Eye (tissue), 1 donor: Measurements from ENCODE around the gene KIF1A.
"Not testable (repeated sequence)": the region's sequence is repeated elsewhere in the genome, so short reads cannot be mapped to it uniquely, and the experiment has no call there.

Experiments
- DNase-seq: peaks from one replicate; pipeline ENCODE4 v3.0.0-alpha.2; 2015

KIF1A gene

DNA sequence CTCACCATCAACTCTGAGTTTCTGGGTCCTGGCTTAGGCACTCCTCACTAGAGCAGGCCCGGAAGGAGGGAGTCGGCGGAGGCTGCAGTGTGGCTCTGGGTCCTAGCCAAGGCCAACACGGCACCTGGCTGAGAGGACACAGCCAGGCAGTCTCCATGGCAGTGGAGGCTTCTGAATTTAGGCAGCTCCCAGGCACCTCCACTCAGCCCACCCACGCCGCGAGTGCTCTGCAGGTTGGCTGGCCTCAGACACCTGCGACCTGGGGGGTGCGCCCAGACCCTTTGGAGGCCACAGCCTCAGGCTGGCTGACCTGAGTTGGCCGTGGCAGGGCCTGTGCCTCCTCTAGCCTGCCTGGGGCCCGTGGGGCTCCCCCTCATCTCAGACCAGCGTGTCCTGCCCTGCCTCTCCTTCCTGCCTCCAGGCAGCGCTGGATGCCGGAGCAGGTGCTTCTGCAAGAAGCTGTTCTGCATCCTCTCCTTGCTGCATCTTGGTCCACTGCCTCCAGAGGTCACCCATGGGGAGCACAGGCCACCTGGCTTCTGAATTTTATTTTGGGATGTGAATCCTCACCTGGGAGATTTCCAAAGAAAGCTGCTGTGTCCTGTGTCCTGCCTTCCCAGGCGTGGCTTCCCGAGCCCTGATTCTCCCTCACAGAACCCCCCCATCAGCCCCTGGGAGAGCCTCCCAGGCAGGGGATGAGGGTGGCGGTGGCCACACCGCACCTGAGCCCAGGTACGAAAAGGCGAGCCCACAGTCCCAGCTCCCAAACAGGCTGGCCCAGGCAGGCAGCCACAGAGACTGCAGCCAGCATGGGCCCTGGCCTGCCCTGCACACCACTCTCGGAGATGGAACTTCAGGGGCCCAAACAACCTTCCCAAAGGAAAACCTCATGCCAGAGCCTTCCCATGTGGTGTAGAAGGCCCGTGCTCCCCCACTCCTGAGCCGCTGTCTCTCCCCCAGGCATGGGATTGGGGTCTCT, 105.0 kb downstream of the KIF1A start:
- DNase-seq: no peak

DNA sequence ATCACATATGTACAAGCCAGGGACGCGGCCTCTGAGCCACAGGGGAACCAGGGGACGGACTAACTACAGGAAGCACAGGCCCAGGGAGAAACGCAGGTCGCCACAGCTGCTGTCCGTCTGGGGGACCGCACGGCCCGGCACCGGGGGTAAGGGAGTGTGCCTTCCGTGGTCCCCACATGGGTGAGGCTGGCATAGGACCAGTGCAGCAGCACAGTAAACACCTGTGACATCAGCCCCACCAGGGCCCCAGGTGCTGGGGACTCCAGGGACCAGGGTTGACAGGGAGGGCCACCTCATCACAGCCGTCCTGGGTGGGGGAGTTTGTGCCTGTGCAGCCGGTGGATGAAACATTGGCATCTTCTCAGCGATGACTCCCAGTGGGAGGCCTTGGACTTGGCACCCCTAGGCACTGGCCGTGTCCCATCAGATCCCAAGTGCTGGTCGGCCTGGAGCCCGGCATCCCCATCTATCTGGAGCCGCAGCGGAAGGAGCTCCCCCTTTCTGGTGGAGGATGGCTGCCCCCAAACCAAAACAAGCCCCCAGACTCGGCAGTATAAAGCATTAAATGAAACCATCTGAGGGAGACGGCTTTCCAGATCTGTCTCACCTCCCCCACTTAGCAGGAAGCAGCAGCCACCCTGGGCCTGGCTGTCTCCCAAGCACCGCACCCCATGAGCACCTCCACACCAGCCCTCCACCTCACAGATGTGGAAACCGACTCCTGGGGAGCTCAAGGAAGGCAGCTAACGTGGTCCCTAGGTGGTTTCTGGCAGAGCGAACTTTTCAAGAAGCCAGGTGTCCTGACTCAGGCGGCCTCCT, 105.9 kb downstream of the KIF1A start:
- DNase-seq: no peak

DNA sequence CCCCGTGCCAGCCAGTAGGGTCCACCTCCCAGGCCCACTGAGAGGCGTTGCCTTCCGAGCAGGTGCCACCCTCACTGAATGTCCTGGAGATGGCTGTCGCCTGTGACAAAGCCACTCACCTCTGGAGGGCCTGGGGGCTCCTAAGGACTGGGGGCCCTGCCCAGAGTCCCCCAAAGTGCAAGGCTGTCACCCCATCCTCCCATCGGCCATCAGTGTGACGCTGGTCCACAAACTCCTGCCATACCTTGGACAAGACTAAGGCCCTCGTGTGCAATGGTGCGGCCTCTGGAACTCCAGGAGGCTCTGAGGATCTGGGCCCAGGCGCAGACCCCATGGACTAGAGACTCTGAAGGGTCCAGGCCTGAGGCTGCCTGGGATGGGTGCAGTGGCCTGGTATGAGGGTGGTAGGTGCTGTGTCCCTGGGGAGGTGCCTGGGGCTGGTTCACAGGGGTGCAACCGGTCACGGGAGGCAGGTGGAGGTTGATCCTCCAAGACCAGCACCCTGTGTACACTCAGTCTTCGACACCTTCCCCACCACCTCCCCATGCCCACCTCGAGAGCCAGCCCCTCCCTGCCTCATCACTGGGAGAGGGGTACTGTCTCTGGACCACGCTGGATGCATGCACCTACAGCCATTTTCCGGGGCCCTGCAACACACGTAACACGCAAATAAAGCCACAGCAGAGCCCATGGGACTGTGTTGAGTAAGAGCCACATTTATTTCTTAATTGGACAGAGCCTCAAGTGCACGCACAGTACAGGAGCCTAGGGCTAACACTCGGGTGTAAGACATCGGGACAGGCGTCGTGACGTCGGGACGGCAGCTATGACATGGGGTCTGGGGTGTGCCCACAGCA, 106.7 kb downstream of the KIF1A start:
- DNase-seq: no peak

DNA sequence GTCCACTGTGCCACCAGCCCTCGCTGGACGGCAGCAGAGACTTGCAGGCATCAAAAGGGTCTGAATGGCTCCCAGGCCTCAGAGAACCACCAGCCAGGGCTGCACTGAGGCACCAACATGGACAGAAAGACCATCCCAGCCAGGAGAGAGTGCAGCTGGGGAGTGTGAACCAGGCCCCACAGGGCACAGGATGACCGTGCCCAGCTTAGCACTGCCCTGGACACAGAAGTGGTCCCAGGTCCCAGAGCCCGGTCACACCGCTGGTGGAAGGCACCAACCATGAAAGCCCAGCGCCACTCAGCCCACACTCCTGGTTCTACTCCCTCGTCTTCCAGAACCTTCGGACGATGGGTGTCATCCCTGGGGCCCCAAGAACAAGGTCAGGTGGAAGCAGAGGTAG, 107.9 kb downstream of the KIF1A start:
- no peak for DNase-seq

DNA sequence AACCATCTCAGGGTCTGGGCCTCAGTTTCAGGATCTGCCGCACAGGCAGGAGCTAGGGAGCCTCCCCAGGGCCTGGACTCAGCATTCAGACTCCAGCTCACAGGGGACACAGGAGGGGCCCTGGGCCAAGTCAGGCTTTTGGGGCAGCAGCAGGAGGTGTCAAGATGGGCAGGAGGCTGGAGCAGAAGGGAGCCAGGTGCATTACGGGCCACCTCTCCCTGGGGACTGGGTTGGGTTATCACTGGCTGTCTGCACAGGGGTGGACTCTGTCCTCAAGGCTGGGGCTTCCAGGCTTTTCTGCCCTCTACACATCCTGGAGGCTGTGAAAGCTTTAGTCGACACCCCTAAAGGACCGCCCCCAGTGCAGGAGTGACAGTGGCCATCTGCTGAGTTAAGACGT, 108.3 kb downstream of the KIF1A start:
- DNase-seq: no peak

DNA sequence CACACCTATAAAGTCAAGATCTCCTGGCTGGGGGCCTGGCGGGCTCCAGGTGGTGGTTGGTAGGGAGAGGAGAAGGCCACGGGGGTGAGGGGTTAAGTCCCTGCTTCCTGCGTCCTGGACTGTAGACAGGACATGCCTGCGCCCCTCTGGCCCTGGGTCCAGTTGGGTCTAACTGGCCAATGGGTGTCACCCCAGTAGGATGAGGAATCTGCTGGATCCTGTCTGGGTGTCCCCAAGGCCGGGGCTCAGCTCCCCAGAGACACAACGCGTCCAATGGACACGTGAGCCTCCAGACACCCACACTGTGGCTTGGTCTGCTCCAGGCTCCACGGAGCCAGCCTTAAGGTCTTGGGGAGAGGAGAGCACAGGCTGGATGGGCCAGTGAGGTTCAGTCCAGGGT, 108.7 kb downstream of the KIF1A start:
- DNase-seq: no peak

DNA sequence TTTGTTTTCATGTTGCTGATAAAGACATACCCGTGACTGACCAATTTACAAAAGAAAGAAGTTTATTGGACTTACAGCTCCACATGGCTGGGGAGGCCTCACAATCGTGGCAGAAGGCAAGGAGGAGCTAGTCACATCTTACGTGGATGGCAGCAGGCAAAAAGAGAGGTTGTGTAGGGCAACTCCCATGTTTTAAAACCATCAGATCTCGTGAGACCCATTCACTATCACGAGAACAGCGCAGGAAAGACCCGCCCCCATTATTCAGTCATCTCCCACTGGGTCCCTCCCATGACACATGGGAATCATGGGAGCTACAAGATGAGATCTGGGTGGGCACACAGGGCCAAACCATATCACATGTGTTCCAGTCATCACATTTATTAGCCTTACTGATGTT, 111.6 kb downstream of the KIF1A start:
- DNase-seq: no peak

DNA sequence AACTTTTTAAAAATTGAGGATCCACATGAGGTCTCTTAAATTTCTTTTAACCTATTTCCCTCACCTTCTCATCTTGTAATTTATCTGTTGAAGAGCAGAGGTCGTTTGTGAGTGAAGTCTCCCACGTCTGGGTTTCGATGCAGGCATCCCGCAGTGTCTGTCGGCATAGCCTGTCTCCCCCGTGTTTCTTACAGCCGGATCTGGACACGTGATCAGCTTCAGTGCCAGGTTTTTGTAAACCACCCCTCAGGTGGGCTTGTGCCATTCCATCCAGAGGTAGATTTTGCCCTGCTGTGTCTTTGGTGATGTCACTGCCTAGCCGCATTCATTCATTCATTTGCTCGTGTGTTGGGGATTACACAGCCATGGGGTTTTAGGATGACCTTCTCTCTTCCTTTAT, 112.2 kb downstream of the KIF1A start:
- no peak for DNase-seq

DNA sequence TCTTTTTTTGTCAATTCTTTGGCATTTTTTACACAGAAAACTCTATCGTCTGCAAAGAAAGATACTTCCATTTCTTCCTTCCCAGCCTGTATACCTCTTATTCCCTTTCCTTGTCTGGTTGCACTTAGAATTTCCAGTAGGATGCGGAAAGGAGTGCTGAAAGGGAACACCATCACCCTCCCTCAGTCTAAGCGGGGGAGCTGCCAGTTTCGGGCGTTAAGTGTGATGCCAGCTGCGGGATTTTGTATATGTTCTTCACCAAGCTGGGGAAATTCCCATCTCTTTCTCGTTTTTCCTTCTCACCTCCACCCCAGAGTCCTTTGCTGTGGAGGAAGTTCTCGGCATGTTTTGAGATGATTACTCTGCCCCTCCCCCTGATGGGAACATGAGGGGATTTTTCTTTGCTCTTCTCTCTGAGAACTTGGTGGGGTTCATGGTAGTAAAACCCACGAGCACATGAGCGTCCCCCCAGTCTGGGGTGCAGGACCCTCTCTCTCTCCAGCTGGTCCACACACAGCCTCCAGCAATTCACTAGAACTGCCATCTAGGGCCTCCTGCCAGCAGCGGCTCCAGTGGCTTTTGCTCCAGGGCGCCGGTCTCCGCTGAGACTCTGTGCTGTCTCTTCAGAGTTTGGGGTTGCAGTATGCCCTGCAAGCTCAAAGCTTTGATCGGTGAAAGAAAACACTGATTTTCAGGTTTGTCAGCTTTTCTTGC, 112.8 kb downstream of the KIF1A start:
- no peak for DNase-seq

DNA sequence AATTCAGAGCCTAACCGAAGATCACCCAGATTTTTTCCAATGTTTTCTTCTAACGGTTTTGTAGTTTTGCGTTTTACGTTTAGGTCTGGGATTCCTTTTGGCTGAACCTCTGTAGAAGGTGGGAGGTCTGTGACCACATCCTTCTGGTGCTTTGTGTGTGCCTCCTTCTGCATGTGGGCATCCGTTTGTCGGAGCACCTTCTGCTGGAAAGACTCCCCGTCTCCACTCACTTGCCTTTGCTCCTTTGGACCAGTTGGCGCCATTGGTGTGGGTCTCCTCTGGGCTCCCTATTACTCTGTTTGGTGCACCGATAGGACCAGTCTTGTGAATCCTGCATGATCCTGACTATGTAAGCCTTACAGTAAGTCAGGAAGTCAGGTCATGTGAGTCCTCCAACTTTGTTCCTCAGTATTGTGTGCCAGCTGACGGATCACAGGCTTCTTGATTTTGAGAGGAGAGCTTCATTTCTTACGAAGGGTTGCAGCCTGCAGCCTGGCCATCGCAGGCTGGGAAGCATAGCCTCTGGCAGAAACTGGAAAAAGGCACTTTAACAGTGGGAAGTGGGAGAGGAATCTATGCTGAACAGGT, 114.7 kb downstream of the KIF1A start:
- no peak for DNase-seq

DNA sequence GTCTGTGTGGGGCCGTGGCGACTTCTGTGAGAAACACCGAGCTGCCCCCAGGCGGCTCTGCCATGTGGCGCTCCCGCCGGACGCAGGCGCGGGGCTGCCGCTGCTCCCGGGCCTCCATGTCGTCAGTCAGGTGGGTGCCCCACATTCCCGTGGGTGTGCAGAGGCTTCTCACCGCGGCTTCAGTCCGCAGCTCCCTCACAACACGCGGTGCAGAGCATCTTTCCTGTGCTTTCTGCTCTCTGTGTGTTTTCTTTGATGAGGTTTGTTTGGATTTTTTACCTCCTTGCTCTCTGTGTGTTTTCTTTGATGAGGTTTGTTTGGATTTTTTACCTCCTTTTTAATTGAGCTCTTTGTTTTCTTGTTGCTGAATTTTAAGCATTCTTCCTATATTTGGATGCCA, 115.4 kb downstream of the KIF1A start:
- DNase-seq: no peak

DNA sequence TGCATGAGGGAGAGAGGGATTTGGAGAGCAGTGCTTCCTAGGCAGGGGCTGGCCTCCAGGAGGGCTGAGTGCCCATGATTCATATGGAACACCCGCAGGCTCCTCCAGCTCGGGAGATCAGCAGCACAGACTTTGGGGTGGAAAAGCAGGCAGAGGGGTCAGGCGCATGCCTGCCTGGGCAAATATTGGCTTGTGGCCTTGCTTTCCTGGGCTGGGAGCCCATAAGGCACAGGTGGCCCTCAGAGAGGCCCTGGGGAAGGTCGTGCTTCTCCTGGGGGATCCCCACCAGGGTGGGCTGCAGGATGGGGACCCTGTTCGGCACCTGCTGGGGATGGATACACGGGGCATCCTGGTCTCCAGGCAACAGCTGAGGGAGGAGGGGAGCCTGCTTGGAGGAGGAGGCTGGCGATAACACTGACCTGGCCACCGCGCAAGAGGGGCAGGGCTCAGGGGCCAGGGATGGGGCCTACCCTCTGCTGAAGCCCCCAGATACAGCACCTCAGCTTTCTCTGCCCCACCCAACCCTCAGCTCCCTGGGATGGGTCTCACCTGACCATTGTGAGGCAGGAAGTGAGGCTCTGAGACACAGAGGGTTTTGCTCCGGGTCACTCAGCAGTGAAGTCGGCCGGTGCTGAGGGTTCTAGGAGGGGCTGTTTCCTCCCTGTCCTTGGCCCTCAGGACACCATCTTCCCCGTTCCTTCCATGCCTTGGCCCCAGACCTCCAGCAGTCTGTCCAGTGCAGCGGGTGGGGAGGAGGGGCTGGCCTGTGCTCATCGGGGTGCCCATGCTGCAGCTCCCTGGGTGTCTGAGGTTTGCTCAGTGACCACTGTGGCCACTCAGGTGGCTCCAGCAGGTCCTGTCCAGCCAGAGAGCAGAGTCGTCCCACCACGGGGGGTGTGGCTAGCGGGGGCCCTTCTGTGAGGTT, 116.3 kb downstream of the KIF1A start:
- no peak for DNase-seq

DNA sequence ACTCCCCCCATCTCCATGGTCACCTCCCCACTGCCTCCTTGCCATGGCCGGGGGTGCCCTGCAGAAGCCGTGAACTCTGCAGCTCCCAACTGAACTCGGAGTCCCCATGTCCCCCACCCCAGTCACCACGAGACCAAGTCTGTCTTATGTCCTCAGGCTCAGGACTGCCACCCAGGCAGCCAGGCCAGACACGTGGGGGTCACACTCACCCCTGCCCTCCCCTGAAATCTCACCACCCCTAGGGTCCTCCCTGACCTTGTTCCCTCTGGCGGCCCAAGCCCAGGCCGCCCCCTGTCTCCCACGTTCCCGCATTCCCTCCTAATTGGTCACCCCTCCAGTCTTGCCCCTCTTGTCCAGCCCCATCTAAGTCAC, 117.4 kb downstream of the KIF1A start:
- DNase-seq: no peak

DNA sequence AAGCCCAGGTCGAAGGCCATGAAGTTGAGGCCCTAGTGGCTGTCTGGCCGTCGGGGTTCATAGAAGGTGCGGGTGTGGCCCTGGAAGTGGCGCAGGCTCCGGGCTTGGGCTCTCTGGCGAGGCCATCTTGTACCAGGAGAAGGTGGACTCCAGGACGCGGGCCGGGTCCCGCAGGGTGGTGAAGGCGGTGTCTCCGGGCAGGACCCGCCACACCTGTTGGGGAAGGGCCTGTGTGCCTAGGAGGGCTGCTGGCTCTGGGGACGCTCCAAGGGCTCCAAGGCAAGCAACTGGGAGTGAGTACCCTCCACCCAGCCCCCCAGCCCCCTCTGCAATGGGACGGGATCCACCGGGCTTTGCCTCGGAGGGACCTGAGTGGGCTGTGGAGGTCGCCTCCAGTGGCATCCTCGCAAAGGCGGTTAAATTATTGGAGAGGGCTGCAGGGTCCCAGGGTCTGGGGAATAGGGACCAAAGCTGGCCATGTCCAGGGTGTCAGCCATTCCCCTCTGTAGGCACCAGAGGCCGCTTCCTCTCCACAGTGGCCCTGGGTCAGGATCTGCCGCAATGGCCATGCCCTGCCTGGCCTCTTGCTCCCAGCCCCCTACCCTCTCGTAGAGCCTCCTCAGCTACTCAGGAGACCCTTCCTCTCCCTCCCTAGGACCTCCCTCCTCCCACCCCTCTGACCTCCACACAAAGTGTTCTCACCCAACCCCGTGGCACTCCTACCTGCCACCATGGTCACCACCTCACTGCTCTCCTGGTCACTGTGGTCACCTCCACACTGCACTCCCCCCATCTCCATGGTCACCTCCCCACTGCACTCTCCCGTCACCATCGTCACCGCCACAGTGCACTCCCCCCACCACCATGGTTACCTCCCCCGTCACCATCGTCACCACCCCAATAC, 118.0 kb downstream of the KIF1A start:
- DNase-seq: no peak

DNA sequence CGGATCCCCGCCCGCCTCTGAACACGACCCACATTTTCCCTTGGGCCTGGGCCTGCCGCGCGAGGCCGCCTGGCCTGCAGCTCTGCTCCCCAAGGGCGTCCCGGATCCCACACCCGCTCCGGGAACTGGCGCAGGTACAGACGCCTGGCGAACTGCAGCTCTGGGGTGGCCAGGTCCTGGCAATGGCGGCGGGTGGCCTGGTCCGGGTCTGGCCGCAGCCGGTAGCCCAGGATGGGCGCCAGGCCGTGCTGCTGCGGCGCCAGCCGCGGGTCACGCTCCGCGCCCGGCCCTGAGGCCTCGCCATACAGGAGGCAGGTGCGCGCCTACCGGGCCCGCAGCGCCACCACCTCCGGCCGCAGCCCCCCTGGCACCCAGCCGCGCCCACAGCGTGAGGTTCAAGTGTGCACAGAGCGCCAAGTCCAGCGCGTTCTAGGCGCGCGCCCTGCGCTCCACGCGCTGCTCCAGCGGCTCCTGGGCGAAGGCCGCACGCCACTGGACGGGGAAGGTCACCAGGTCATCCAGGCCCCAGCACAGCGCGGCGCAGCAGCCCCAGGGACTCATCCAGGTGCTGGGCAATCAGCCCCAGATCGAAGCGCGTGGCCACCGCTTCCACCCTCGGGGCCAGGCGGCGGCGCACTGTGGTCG, 118.8 kb downstream of the KIF1A start:
- DNase-seq: no peak

DNA sequence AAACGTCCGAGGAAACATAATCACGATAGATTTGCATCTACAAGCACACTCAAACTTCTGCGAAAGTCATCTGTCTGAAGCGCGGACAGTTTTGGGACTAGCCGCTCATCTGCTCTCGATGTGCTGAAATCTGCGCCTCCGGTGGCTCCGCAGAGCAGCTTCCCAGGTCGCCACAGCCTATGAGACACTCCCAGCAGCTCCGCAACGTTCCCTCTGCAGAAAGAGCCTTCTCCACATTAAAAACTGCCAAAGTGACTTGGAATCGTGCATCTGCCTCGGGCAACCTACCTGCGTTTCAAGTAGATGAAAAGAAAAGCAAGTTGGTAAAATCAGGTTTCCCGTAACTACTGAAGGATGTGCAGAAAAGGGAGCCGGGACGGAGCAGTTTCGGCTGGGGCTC, 119.4 kb downstream of the KIF1A start:
- not testable (repeated sequence) for DNase-seq

DNA sequence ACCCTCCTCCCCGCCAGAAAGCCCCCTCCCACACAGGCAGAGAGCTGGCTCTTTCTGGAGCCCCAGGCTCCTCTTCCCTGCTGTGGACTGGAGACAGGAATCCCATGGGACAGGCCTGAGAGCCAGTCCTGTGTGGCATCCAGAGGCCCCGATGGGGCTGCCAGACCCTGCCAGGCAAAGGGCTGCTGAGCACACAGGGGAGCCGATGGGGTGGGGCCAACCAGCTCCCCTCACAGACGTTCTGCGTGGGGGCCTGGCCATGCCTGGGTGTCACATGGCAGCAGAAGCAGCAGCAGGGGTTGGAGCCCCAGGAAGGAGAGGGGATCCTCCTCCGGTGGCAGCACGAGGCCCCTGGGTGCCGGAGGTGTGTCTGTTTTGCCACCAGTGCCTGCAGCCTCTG, 120.2 kb downstream of the KIF1A start:
- DNase-seq: not testable (repeated sequence)

DNA sequence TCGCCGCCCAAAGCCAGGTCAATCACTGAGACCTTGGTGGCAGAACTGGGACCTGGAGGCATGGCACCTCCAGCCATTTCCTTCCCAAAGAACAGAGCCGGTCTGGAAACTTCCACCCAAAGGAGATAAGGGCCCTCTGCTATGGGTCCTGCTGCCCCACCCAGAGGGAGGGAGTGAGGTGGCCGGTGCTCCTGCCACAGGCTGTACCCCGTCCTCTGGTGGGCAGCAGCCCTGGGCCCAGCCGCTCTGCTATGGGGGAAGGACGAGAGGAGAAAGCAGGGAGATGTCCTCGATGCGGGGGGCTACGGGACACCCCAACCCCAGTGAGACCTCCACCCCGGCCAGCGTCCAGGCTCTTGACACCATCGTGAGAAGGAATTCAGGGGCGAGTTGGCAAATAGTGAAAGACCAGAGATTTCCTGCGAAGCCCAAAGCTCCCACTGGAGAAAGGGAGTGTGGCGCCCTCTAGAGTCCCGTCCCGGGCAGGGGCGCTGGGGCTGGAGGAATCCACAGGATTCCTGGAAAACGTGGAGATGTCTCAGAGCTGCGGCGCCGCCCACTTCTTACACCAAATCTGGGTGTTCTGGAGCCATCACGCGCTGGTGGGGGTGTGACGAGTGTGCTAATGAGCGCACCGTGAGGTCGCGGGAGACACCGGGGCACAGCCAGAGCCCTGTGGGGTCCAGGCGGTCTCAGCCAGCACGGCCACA, 121.0 kb downstream of the KIF1A start:
- not testable (repeated sequence) for DNase-seq
